ENCODE measurements around the gene HGS.
"Not testable (repeated sequence)": the region's sequence is repeated elsewhere in the genome, so short reads cannot be mapped to it uniquely, and the experiment has no call there.

The HGS gene

DNA sequence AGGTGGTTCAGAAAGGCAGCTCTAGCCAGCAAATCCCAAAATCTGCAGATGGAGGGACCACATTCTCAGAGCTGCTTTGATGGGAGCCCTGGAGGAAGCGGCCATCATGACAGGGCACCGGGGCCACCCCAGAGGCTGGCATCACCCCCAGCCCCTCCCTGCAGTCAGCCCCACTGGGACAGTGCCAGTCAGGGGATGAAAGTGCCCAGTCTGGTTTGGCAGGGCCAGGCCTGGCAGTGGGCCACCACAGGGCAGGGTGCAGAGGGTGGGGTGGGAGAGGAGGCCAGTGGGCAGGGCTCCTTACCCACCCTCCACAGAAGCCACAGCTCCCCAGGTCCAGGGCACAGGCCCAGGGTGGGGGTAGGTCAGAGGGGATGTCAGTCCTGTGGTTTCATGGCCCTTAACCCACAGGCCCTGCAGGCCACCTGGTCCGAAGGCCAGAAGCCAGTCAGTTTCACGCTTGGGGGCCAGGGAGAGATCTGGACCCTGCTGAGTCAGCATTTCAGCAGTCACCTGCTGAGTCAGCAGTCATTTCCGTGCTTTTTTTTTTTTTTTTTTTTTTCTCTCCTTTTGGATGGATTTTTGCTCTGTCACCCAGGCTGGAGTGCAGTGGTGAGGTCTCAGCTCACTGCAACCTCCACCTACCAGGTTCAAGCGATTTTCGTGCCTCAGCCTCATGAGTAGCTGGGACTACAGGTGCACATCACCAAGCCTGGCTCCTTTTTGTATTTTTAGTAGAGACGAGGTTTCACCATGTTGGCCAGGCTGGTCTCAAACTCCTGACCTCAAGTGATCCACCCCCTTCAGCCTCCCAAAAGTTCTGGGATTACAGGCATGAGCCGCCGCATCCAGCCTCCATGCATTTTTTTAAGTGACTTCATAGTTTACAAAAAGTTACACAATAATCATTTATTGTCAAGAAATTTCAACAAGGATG lies 38.6 kb downstream of the HGS start:
- no peak for DNase-seq

DNA sequence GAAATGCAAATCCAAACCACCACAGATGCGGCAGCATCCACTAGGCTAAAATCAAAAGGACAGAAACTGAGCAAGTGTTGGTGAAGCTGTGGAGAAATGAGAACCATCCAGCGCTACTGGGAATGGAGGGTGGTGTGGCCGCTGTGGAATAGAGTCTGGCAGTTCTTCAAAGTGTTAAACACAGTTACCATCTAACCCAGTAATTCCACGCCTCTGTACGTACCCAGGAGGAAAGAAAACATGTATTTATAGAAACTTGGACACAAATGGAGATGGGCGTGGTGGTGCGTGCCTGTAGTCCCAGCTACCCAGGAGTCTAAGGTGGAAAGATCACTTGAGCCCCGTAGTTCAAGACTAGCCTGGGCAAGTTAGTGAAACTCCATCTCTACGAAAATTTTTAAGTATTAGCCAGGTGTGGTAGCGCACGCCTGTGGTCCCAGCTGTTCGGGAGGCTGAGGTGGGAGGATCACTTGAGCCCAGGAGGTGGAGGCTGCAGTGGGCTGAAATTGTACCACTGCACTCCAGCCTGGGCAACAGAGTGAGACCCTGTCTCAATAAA lies 39.9 kb downstream of the HGS start:
- DNase-seq = no peak

- no peak for DNase-seq
These were observed 41.6 kb downstream of the HGS start for GRCh38 chr17:81725439-81725838.

DNA sequence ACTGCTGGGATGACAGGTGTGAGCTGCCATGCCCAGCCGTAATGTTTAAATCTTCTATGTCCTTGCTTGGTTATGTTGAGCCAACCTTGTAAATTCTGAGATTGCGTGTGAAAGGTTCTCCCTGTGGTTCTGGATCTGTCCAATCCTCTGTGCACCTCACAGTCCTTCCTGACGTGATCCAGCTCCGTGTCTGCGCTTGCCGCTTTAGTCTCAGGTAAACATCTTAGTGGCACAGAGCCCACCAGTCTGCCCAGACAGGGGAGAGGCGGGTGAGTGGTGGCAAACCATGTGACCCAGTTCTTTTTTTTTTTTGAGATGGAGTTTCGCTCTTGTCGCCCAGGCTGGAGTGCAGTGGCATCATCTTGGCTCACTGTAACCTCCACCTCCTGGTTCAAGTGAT lies 42.2 kb downstream of the HGS start:
- no peak for DNase-seq

- no peak for DNase-seq
These were observed 43.7 kb downstream of the HGS start for GRCh38 chr17:81727324-81728031.

GRCh38 chr17:81733507-81734404 lies 49.9 kb downstream of the HGS start:
- peak; percentile 89 for DNase-seq

GRCh38 chr17:81734405-81735263 lies 50.8 kb downstream of the HGS start:
- DNase-seq = no peak

- peak; percentile 98 for DNase-seq
These were observed 51.7 kb downstream of the HGS start for GRCh38 chr17:81735264-81736102.

DNA sequence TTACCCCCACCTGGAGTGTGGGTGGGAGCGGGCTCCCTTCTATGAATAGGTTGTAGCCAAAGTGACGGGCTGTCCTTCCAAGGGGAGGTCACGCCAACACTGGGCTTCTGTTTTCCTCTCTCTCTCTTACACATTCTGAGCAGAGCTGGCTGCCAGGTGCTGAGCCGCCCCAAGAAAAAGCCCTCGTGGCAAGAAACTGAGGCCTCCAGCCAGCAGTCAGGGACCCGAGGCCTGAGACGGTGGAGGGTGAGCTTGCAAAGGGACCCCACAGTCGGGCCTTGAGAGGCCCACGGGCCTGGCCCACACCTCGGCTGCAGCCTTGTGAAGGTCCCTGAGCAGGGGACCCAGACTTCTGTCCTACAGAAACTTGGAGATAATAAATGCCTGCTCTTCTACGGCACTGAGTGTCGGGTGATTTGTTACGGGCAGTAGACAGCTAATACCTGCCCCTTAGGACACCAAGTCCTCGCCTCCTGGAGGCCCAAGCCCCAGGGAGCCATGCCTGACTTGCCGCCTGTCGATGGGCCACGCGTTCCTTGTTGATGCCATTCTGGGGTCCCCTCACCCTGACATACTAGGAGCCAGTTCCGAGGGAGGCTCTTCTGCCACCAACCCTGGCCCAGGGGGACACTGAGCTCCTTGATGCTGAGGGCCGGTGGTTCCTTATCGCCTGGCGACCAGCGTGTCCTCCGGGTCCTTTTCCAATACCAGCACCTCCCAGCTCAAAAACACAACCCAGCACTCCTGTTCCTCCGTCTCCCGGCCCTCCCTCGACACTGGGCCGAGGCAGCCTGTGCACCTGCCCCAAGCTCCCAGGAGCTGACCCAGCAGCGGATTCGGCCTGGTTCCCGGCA lies 54.4 kb downstream of the HGS start:
- DNase-seq = no peak

DNA sequence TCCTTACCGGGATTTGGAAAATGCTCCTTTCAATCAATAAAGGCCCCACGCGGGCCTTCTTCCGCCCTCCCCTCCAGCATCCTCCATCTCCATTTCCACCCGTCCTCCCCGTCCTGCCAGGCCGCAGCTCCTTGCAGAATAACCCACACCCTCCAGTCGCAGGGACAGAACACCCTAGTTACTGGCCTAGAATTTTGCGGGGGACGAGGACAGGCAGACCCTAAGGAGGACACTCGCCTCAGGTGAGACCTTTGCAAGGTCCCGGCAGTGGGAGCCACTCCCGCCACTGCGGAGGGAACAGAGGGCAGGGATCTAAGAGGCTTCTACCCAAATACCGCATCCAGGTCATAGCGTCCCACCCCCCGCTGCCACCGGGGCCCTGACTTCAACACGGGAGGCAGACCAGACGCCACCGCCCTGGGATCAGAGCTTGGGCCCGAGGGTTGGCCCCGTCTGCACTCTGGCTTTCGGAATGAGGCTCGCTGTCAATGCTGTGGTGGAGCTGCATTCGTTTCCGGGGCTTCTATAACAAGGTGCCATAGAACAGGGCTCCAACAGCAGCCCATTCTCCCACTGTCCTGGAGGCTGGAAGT lies 55.1 kb downstream of the HGS start:
- DNase-seq = no peak

DNA sequence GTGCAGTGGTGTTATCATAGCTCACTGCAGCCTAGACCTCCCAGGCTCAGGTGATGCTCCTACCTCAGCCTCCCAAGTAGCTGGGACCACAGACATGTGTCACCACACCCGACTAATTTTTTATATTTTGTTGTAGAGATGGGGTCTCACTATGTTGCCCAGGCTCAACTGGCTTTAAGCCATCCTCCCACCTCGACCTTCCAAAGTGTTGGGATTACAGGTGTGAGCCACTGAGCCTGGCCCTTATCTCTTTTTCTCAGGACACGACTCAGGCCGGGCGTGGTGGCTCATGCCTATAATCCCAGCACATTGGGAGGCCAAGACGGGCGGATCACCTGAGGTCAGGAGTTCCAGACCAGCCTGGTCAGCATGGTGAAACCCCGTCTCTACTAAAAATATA lies 55.8 kb downstream of the HGS start:
- DNase-seq = not testable (repeated sequence)

GRCh38 chr17:81740395-81740961 lies 56.7 kb downstream of the HGS start:
- no peak for DNase-seq

GRCh38 chr17:81741049-81741593 lies 57.3 kb downstream of the HGS start:
- DNase-seq = no peak

DNA sequence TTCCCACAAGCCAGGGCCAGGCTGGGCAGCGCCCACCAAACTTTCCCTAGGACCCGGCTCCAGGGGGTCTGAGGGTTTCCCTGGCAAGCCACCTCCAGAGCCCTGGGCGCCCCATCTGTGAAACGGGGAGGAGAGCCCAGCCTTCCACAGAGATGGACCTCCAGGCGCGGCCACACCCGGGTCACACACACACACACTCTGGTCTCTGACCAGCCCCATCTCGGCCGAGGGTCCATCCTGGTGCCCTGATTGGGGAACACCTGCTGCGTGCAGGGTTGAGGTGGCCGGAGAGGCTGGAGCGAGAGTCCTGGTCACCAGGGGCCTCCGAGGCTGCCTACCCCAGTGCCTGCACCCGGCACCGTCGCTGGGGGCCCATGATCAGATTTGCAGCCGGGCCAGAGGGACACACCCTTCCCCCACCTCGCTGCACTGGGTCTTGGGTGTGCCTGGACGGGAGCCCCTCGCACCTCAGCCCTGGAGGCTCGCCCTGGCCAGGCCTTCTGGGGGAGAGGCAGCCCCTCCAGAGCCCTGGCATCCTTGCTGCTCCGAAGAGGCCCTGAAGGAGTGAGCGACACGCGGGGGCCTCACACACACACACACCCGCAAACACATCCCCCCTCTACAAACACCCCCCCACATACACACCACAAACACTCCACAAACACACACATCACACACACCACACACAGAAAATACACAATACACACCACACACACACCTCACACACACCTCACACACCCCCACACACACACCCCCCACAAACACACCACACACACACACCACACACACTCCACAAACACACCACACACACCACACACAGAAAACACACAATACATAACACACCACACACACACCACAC lies 58.0 kb downstream of the HGS start:
- DNase-seq = no peak

All from suppressor macrophage treated with lipopolysaccharide for 4 hours (primary cell).